IPS-18a (cell line): Measurements from ENCODE around the gene CHD9.

ENCODE experiments used
- H3K27ac ChIP-seq: one replicate; pipeline ENCODE4 v1.5.1; 2013; ENCODE audit warnings: low read length
- H3K27me3 ChIP-seq: one replicate; pipeline ENCODE4 v1.6.1; 2013; ENCODE audit warnings: mild to moderate bottlenecking, low read length; ENCODE audit not compliant: control insufficient read depth, insufficient read depth
- H3K36me3 ChIP-seq: one replicate; pipeline ENCODE4 v1.6.1; 2013; ENCODE audit warnings: low read depth, low read length; ENCODE audit not compliant: control insufficient read depth
- H3K4me1 ChIP-seq: one replicate; pipeline ENCODE4 v1.6.1; 2013; ENCODE audit warnings: low read depth, low read length; ENCODE audit not compliant: control insufficient read depth
- H3K4me3 ChIP-seq: one replicate; pipeline ENCODE4 v1.5.1; 2013; ENCODE audit warnings: low read length
- H3K9ac ChIP-seq: one replicate; pipeline ENCODE4 v1.6.1; 2013; ENCODE audit warnings: mild to moderate bottlenecking, low read length, moderate library complexity
- H3K9me3 ChIP-seq: one replicate; pipeline ENCODE4 v1.6.1; 2013; ENCODE audit warnings: low read depth, low read length; ENCODE audit not compliant: control insufficient read depth

CHD9 gene

DNA sequence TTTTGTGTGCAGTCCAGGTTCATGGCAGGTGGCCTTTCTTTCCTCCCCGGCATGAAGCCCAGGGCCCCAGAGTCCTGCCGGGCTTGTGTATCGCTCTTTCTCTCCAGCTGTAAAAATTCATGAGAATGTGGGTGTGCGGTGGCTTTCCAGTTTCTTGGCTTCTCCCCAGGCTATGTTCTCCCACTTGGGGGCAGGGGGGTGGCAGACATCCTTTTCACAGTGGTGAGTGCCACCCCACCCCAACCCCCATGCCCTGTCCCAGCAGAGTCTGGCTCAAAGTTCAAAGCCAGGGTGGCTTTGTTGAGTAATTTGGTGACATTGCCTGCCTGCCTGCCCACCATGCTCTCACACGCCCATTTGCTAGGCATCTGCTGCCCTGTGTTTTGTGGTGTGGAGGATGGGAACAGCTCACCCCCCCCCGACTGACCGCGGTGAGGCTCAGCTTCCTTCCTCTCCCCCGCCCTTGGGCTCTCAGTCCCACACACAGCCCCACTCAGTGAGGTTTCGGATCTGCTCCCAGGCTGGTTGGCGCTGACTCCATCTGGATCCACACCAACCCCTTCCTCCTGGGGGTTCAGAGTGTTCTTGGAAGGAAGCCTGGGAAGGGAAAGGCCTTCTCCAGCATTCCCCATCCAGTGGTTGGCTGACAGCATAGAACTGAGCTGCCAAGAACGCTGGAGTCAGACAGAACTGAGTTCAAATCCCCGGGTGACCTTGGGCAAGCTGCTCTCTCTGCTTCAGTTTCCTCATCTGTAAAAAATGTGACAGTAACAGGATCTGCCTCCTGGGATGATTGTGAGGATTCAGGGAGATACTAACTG, 36.0 kb downstream of the CHD9 start:
- H3K36me3 ChIP-seq: no peaks in the 10 kb centered on the region
- peaks cover 53% of the 10 kb centered on the region for H3K4me1 ChIP-seq
- peak overlapping the region; percentile 14 for H3K9ac ChIP-seq
- H3K27ac ChIP-seq: peak overlapping the region; percentile 65
- peak overlapping the region; percentile 29 for H3K4me3 ChIP-seq
- no peaks in the 10 kb centered on the region for H3K9me3 ChIP-seq
- no peaks in the 10 kb centered on the region for H3K27me3 ChIP-seq

GRCh38 chr16:53091466-53092211, 36.8 kb downstream of the CHD9 start:
- Histone ChIP-seq H3K4me3 (peak overlapping the region; percentile 19), H3K27ac (no peak overlapping the region), H3K9ac (no peak overlapping the region)

GRCh38 chr16:53092284-53092683, 37.5 kb downstream of the CHD9 start:
- Histone ChIP-seq H3K27me3 (no peaks in the 10 kb centered on the region), H3K36me3 (no peaks in the 10 kb centered on the region), H3K27ac (no peak overlapping the region), H3K4me3 (no peak overlapping the region), H3K9me3 (no peaks in the 10 kb centered on the region), H3K4me1 (peaks cover 44% of the 10 kb centered on the region), H3K9ac (no peak overlapping the region)

More at GRCh38 chr16:53091466-53092211, 36.8 kb downstream of the CHD9 start:
- Histone ChIP-seq H3K9me3 (no peaks in the 10 kb centered on the region), H3K4me1 (peaks cover 47% of the 10 kb centered on the region), H3K36me3 (no peaks in the 10 kb centered on the region), H3K27me3 (no peaks in the 10 kb centered on the region)

GRCh38 chr16:53093162-53093744, 38.5 kb downstream of the CHD9 start:
- Histone ChIP-seq H3K4me3 (no peak overlapping the region), H3K9me3 (no peaks in the 10 kb centered on the region), H3K27me3 (no peaks in the 10 kb centered on the region), H3K9ac (no peak overlapping the region), H3K27ac (no peak overlapping the region), H3K4me1 (peaks cover 45% of the 10 kb centered on the region), H3K36me3 (no peaks in the 10 kb centered on the region)

GRCh38 chr16:53094013-53094630, 39.3 kb downstream of the CHD9 start:
- H3K36me3 ChIP-seq: no peaks in the 10 kb centered on the region
- H3K4me1 ChIP-seq: peaks cover 53% of the 10 kb centered on the region
- no peaks in the 10 kb centered on the region for H3K9me3 ChIP-seq
- no peak overlapping the region for H3K9ac ChIP-seq
- H3K27me3 ChIP-seq: no peaks in the 10 kb centered on the region
- no peak overlapping the region for H3K27ac ChIP-seq
- no peak overlapping the region for H3K4me3 ChIP-seq

GRCh38 chr16:53097190-53097589, 42.4 kb downstream of the CHD9 start:
- Histone ChIP-seq H3K4me3 (no peak overlapping the region), H3K36me3 (no peaks in the 10 kb centered on the region), H3K27ac (no peak overlapping the region), H3K27me3 (no peaks in the 10 kb centered on the region), H3K9me3 (no peaks in the 10 kb centered on the region), H3K4me1 (peaks cover 35% of the 10 kb centered on the region), H3K9ac (no peak overlapping the region)

DNA sequence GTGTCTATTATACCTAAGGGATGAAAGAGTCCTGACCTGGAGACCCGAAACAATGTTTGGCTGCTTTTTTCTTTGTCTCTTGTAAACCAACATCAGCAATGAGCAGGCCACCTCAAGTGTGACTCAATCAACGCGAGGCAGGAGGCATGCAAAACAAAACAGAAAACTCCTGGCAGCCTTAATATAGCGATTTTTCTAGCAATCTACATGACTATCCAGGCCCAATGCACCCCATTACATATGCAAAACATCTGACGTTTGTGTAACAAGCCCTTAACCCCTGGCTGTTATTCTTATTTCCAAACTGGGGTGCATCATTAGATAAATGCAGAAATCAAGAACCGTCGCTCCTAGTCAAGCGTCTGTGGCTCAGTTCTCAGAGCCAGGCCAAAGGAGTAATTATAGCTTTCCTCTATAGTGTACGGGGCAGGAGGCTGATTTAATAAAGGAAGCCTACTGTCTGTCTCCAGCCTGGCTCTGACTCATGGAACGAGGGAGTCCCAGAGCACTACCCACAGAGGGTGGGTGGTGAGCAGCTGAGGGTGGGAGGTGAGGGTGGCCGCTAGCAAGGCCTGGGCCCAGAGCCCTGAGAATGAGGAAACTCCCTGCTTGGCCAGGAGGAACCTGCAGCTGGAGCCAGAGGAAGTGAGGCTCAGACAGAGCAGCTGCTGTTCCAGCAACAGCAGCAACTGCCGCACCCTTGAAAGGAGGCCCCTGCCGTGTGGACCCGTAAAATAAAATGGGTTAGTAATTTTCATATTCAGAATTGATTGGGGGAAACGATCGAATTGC, 43.9 kb downstream of the CHD9 start:
- peak overlapping the region; percentile 58 for H3K4me3 ChIP-seq
- no peaks in the 10 kb centered on the region for H3K9me3 ChIP-seq
- H3K9ac ChIP-seq: peak overlapping the region; percentile 41
- peaks cover 34% of the 10 kb centered on the region for H3K4me1 ChIP-seq
- H3K36me3 ChIP-seq: no peaks in the 10 kb centered on the region
- peak overlapping the region; percentile 91 for H3K27ac ChIP-seq
- no peaks in the 10 kb centered on the region for H3K27me3 ChIP-seq

- Histone ChIP-seq H3K9me3 (no peaks in the 10 kb centered on the region), H3K9ac (peak overlapping the region; percentile 41), H3K27ac (peak overlapping the region; percentile 91), H3K4me1 (peaks cover 29% of the 10 kb centered on the region), H3K27me3 (no peaks in the 10 kb centered on the region), H3K36me3 (no peaks in the 10 kb centered on the region), H3K4me3 (peak overlapping the region; percentile 58)
Observed at GRCh38 chr16:53099318-53100130, 44.7 kb downstream of the CHD9 start.

DNA sequence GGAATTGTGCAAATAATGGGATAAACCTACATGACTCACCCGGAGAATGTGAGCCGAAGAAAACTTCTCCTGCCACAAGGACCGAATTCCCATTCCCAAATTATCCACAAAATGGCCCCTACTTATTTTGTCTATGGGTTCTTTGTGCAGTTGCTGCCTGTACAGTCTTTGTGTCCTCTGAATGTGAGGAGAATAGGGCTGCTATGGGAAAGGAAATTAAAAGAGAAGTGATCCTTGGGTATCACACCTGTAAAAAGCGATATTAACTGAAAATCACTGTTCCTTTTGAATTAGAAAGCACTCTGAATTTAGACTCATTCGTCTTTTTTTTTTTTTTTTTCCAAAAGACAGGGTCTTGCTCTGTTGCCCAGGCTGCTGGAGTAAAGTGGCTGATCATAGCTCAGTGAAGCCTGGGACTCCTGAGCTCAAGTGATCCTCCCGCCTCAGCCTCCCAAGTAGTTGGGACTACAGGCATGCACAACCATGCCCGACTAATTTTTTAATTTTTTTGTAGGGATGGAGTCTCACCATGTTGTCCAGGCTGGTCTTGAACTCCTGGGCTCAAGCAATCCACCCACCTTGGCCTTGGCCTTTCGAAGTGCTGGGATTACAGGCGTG, 45.4 kb downstream of the CHD9 start:
- Histone ChIP-seq H3K4me3 (peak overlapping the region; percentile 58), H3K36me3 (no peaks in the 10 kb centered on the region), H3K27me3 (no peaks in the 10 kb centered on the region), H3K9me3 (no peaks in the 10 kb centered on the region), H3K4me1 (peaks cover 29% of the 10 kb centered on the region), H3K27ac (peak overlapping the region; percentile 29), H3K9ac (peak overlapping the region; percentile 41)

- Histone ChIP-seq H3K27me3 (no peaks in the 10 kb centered on the region), H3K4me1 (peaks cover 29% of the 10 kb centered on the region), H3K9me3 (no peaks in the 10 kb centered on the region), H3K4me3 (no peak overlapping the region), H3K27ac (no peak overlapping the region), H3K36me3 (no peaks in the 10 kb centered on the region), H3K9ac (no peak overlapping the region)
Observed at GRCh38 chr16:53100889-53101288, 46.1 kb downstream of the CHD9 start.
